OCI-LY7 (cell line): ENCODE data around the gene GAMT.

Experiments used
- EZH2phosphoT487 ChIP-seq: fragments of 200-600 bp; sonication (generic); IDR thresholded peaks from 2 replicates; pipeline ENCODE4 v1.6.1; 2018; ENCODE audit warnings: low read depth, borderline replicate concordance, mild to moderate bottlenecking, mixed run types, antibody characterized with exemption, low read length, moderate library complexity, mixed read lengths
- TF ChIP-seq, protein P1 (sequence below): fragments of 200-600 bp; sonication (generic); conservative IDR thresholded peaks from 2 replicates; pipeline ENCODE4 v1.5.1; 2014; ENCODE audit warnings: mild to moderate bottlenecking, antibody characterized with exemption, low read length, moderate library complexity, mixed read lengths

DNA sequence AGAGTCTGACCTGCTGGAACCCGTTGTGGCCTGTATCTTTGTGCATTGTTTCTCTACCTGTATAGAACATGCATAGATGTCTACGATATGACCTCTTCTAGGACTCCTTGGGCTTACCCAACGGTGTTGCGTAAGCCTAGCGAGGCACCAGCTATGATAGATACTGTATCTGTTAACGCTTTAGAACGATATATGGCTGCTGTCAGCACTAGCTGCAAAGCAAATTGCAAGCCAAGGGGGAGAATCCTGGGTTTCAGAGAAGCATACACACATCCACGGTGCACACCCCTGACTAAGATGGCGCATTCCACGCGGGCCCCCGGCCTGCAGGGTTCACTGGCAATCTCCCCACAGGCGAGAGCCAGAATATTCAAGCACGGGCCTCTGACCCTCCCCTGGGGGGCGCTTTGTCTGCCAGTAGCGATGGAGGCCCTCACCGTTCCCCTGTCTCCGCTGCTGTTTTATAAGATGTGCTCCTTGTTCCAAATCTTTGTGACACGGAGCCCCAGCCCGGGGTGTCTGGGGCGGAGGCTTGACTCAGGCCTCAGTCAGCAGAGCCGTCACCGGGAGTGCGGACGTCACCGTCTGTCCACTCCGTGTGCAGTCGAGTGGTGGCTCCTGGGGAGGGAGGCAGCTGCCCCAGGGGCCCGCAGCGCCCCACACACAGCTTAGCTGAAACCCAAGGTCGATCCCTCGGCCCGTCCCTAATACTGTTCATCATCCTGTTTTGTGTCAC lies 23.9 kb upstream of the GAMT start:
- TF ChIP-seq, protein P1, sequence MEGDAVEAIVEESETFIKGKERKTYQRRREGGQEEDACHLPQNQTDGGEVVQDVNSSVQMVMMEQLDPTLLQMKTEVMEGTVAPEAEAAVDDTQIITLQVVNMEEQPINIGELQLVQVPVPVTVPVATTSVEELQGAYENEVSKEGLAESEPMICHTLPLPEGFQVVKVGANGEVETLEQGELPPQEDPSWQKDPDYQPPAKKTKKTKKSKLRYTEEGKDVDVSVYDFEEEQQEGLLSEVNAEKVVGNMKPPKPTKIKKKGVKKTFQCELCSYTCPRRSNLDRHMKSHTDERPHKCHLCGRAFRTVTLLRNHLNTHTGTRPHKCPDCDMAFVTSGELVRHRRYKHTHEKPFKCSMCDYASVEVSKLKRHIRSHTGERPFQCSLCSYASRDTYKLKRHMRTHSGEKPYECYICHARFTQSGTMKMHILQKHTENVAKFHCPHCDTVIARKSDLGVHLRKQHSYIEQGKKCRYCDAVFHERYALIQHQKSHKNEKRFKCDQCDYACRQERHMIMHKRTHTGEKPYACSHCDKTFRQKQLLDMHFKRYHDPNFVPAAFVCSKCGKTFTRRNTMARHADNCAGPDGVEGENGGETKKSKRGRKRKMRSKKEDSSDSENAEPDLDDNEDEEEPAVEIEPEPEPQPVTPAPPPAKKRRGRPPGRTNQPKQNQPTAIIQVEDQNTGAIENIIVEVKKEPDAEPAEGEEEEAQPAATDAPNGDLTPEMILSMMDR = no peak
- no peak for TF ChIP-seq EZH2phosphoT487
